HCT116 (cell line): Measurements from ENCODE around the gene VPS26B. TPM values are rescaled to one million over a fixed set of nuclear protein-coding genes. Genes with fewer than 3 reads are reported as not detected.

Source experiments
- ATAC-seq: fragments of 200-7000 bp; cut with Tn5 transposase; 2 replicates; pipeline ENCODE4 v1.9.1; 2020; ENCODE audit warnings: mild to moderate bottlenecking, moderate library complexity
- BruUV-seq: library from RNA; stranded (reverse); fragments of 400-500 nt; replicated peaks from 2 replicates; lab custom pipeline; 2021; lab: Mats Ljungman, UMichigan
- CTCF ChIA-PET: fragments of 300-600 bp; sonication (Branson Sonifier 250); formaldehyde crosslinking; loops from one replicate; lab custom pipeline; 2021; ENCODE audit warnings: antibody characterized with exemption; lab: Charles Lee
- POLR2A ChIA-PET: fragments of 300-600, 350-600 bp; sonication (Branson Sonifier 250); formaldehyde crosslinking; loops from one replicate; lab custom pipeline; 2021; ENCODE audit warnings: antibody characterized with exemption; lab: Charles Lee
- RAD21 ChIA-PET, 2 experiments: fragments of 300-600 bp; sonication (Branson Sonifier 250); formaldehyde crosslinking; loops; one replicate each; lab custom pipeline; 2023; ENCODE audit warnings: low total read pairs in 2 of 2; ENCODE audit not compliant: uncharacterized antibody in 2 of 2, unreplicated experiment in 2 of 2, low non-redundant PET in 1 of 2; lab: Charles Lee
- DNase-seq: peaks from one replicate; pipeline ENCODE4 v3.0.0-alpha.2; 2010; ENCODE audit warnings: low read depth, low spot score
- H2AFZ ChIP-seq: fragments of 200-600 bp; shearing (Covaris generic), sonication (generic); 2 replicates; pipeline ENCODE4 v1.6.1; 2017; ENCODE audit warnings: low read depth, mixed run types, mixed read lengths, antibody characterized with exemption, low read length; ENCODE audit not compliant: poor library complexity, severe bottlenecking
- H3K27ac ChIP-seq: 2 replicates; pipeline ENCODE4 v1.5.1; 2012; ENCODE audit warnings: low read depth, low read length
- H3K27me3 ChIP-seq: fragments of 200-600 bp; sonication (generic); 2 replicates; pipeline ENCODE4 v1.6.1; 2016; ENCODE audit warnings: mixed run types, low read length, mixed read lengths; ENCODE audit not compliant: insufficient read depth
- H3K36me3 ChIP-seq, 2 experiments: fragments of 200-500 bp in 1 of 2; fragments of 200-600 bp in 1 of 2; sonication (Bioruptor generic) in 1 of 2; sonication (generic) in 1 of 2; 2 replicates each; pipeline versions ENCODE4 v1.5.1 to v1.6.1; 2014 to 2016; ENCODE audit warnings: low read length in 2 of 2, inconsistent platforms in 1 of 2, mixed read lengths in 1 of 2, mixed run types in 1 of 2; ENCODE audit not compliant: insufficient read depth in 2 of 2, control insufficient read depth in 1 of 2
- H3K4me1 ChIP-seq, 2 experiments: fragments of 200-600 bp in 1 of 2; sonication (generic) in 1 of 2; 2 replicates each; pipeline versions ENCODE4 v1.5.1 to v1.6.1; 2012 to 2017; ENCODE audit warnings: low read length in 2 of 2, inconsistent platforms in 1 of 2, mild to moderate bottlenecking in 1 of 2, mixed read lengths in 1 of 2, mixed run types in 1 of 2, moderate library complexity in 1 of 2; ENCODE audit not compliant: insufficient read depth in 2 of 2, control insufficient read depth in 1 of 2
- H3K4me2 ChIP-seq: fragments of 200-600 bp; sonication (generic); 2 replicates; pipeline ENCODE4 v1.6.1; 2017; ENCODE audit warnings: mixed run types, low read length, mixed read lengths
- H3K4me3 ChIP-seq, 2 experiments: fragments of 200-600 bp in 1 of 2; sonication (generic) in 1 of 2; replicated peaks in 1 of 2; 2 replicates each; pipeline ENCODE4 v1.5.1; 2011 to 2016; ENCODE audit warnings: low read length in 2 of 2, control low read depth in 1 of 2, low read depth in 1 of 2, mild to moderate bottlenecking in 1 of 2, mixed read lengths in 1 of 2, mixed run types in 1 of 2
- H3K79me2 ChIP-seq: fragments of 200-600 bp; sonication (generic); 2 replicates; pipeline ENCODE4 v1.6.1; 2017; ENCODE audit warnings: mild to moderate bottlenecking, mixed run types, low read length, moderate library complexity, mixed read lengths; ENCODE audit not compliant: insufficient read depth
- H3K9ac ChIP-seq: fragments of 200-600 bp; sonication (generic); 2 replicates; pipeline ENCODE4 v1.6.1; 2016; ENCODE audit warnings: low read length, mixed read lengths
- H3K9me2 ChIP-seq: fragments of 200-600 bp; sonication (generic), shearing (Covaris generic); 2 replicates; pipeline ENCODE4 v1.6.1; 2017; ENCODE audit warnings: mixed run types, mild to moderate bottlenecking, moderate library complexity; ENCODE audit not compliant: insufficient read depth
- H3K9me3 ChIP-seq, 2 experiments: fragments of 200-500 bp in 1 of 2; fragments of 200-600 bp in 1 of 2; sonication (Bioruptor generic) in 1 of 2; sonication (generic) in 1 of 2; 2 replicates each; pipeline ENCODE4 v1.6.1; 2014 to 2017; ENCODE audit warnings: low read length in 2 of 2, mixed read lengths in 2 of 2, inconsistent platforms in 1 of 2, low read depth in 1 of 2, mild to moderate bottlenecking in 1 of 2, mixed run types in 1 of 2, moderate library complexity in 1 of 2; ENCODE audit not compliant: control insufficient read depth in 1 of 2, insufficient read depth in 1 of 2
- H4K20me1 ChIP-seq: fragments of 200-600 bp; sonication (generic), shearing (Covaris generic); 2 replicates; pipeline ENCODE4 v1.6.1; 2017; ENCODE audit warnings: mixed run types, mild to moderate bottlenecking, moderate library complexity; ENCODE audit not compliant: insufficient read depth
- CBX3 ChIP-seq: IDR thresholded peaks from 2 replicates; pipeline ENCODE4 v1.6.1; 2012; ENCODE audit warnings: low read depth
- CTCF ChIP-seq, 3 experiments: fragments of 200-600 bp in 1 of 3; sonication (generic) in 1 of 3; IDR thresholded peaks in 2 of 3; conservative IDR thresholded peaks in 1 of 3; 2 replicates each; pipeline ENCODE4 v1.5.1; 2012 to 2017; ENCODE audit warnings: low read depth in 2 of 3, low read length in 2 of 3, antibody characterized with exemption in 1 of 3, borderline replicate concordance in 1 of 3, control low read depth in 1 of 3, mild to moderate bottlenecking in 1 of 3, mixed read lengths in 1 of 3, mixed run types in 1 of 3, moderate library complexity in 1 of 3; ENCODE audit not compliant: insufficient read depth in 1 of 3
- ELF1 ChIP-seq: IDR thresholded peaks from 2 replicates; pipeline ENCODE4 v1.6.1; 2012; ENCODE audit warnings: low read depth, borderline replicate concordance
- POLR2AphosphoS5 ChIP-seq: IDR thresholded peaks from 2 replicates; pipeline ENCODE4 v1.6.1; 2011; ENCODE audit warnings: mild to moderate bottlenecking, low read depth, low read length, moderate library complexity
- RAD21 ChIP-seq: IDR thresholded peaks from 2 replicates; pipeline ENCODE4 v1.6.1; 2012; ENCODE audit warnings: low read depth, mild to moderate bottlenecking
- SIN3A ChIP-seq: IDR thresholded peaks from 2 replicates; pipeline ENCODE4 v1.6.1; 2012; ENCODE audit warnings: low read depth
- SP1 ChIP-seq: IDR thresholded peaks from 2 replicates; pipeline ENCODE4 v1.6.1; 2012; ENCODE audit warnings: low read depth
- SRF ChIP-seq: IDR thresholded peaks from 2 replicates; pipeline ENCODE4 v1.6.1; 2012; ENCODE audit warnings: low read depth
- ZNF274 ChIP-seq: fragments of 200-500 bp; sonication (Bioruptor generic); IDR thresholded peaks from 2 replicates; pipeline ENCODE4 v1.6.1; 2014; ENCODE audit warnings: mild to moderate bottlenecking, low read depth, low read length, inconsistent platforms
- intact Hi-C: fragments of 100-400 bp; cut with micrococcal nuclease; formaldehyde crosslinking; loops from 2 replicates; pipeline ENCODE4 v1.10.0; 2022
- total RNA-seq: library from RNA; stranded (reverse); gene quantifications from one replicate; pipeline ENCODE4 v1.2.1, GENCODE V29; 2021; ENCODE audit not compliant: unreplicated experiment
- TF ChIP-seq, protein P1 (sequence below): IDR thresholded peaks from 2 replicates; pipeline ENCODE4 v1.6.1; 2012; ENCODE audit warnings: low read depth

The VPS26B gene
- total RNA-seq, 1 experiment from 2014 or later, result 26.6 TPM

DNA sequence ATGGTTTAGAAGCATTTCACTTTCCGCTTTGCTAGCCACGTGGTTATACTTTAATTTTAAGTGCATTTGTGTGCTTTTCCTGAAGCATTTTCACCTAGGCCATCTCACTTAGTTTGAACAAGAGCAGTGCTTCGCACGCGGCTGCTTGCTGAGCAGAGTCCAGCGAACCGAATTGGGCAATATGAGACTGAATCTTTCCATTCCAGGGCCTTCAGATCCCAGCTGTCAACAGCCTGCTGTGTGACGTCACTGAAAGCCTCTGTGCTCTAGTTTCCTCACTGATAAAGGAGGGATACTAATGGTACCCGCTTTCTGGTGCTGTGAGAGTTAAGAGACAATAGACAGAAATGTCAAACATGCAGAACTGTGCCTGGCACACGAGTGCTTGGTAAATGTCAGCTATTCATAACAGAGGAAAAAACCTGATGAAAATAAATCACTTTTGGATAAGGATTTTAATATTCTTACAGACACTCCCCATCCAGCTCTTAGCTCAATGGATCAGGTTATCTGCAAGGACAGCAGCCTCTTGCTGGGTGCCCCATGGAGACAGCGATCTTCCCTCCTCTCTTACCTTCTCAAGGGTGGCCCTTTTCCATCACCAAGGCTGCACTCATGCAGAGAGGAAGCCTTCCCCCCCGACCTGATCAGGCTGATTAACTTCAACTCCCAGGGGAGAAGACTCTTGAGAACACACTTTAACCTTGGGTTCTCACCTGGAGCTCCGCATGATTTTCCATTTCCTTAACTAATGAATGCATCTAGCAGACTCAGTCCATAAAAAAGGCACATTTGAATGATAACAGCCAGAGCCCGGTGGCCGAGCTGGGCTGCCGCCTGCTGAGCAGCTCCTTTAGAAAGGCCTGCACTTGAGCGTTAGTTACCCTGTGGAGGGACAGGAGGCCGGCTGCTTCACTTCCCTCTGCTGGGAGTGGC, 48.2 kb downstream of the VPS26B start:
- no peak overlapping the region for H3K4me2 ChIP-seq
- H3K4me1 ChIP-seq, result no peaks in the 10 kb centered on the region
- H3K4me3 ChIP-seq, result no peak overlapping the region
- H3K27me3 ChIP-seq, result no peaks in the 10 kb centered on the region
- no peaks in the 10 kb centered on the region for H3K36me3 ChIP-seq
- H3K79me2 ChIP-seq, result no peaks in the 10 kb centered on the region
- DNase-seq (no peak), ATAC-seq (no peak)
- no peak overlapping the region for H2AFZ ChIP-seq
- TF ChIP-seq SRF (no peak), CBX3 (no peak)
- no peak overlapping the region for H3K9ac ChIP-seq
- CTCF ChIA-PET, result no interaction called here
- BruUV-seq, result no TSS peak
- RAD21 ChIA-PET, result no interaction called here
- no peaks in the 10 kb centered on the region for H4K20me1 ChIP-seq
- POLR2A ChIA-PET, result no interaction called here
- intact Hi-C loops, result no loop called here
- H3K9me3 ChIP-seq, result no peaks in the 10 kb centered on the region
- H3K9me2 ChIP-seq, result no peaks in the 10 kb centered on the region
- H3K27ac ChIP-seq, result no peak overlapping the region

DNA sequence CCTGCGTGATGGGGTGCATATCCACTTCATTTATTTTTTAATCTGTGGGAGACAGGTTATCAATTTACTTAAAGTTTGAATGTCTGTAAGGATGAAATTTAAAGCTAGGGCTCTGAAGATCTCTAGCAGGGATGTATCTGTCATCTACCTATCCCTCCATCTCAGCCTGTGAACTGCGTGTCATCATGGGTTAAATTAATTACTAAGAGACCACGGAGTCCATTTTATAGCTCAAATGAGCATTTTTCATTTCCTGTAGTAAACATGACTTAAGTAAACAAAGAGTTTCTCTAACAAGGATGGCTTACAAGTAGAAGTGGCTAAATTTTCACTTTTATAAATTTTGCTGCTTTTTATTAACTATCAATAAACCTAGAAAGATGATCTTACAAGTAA, 48.8 kb downstream of the VPS26B start:
- no peak overlapping the region for H2AFZ ChIP-seq
- H4K20me1 ChIP-seq, result no peaks in the 10 kb centered on the region
- H3K9ac ChIP-seq, result no peak overlapping the region
- CTCF ChIA-PET, result no interaction called here
- POLR2A ChIA-PET, result no interaction called here
- no peak for ATAC-seq
- H3K9me2 ChIP-seq, result no peaks in the 10 kb centered on the region
- BruUV-seq, result no TSS peak
- H3K36me3 ChIP-seq, result no peaks in the 10 kb centered on the region
- no peaks in the 10 kb centered on the region for H3K79me2 ChIP-seq
- no peak overlapping the region for H3K27ac ChIP-seq
- H3K4me2 ChIP-seq, result no peak overlapping the region
- TF ChIP-seq SP1, result no peak
- no peak for TF ChIP-seq POLR2AphosphoS5
- TF ChIP-seq ELF1, result no peak
- no peak for TF ChIP-seq SRF
- TF ChIP-seq, protein P1, sequence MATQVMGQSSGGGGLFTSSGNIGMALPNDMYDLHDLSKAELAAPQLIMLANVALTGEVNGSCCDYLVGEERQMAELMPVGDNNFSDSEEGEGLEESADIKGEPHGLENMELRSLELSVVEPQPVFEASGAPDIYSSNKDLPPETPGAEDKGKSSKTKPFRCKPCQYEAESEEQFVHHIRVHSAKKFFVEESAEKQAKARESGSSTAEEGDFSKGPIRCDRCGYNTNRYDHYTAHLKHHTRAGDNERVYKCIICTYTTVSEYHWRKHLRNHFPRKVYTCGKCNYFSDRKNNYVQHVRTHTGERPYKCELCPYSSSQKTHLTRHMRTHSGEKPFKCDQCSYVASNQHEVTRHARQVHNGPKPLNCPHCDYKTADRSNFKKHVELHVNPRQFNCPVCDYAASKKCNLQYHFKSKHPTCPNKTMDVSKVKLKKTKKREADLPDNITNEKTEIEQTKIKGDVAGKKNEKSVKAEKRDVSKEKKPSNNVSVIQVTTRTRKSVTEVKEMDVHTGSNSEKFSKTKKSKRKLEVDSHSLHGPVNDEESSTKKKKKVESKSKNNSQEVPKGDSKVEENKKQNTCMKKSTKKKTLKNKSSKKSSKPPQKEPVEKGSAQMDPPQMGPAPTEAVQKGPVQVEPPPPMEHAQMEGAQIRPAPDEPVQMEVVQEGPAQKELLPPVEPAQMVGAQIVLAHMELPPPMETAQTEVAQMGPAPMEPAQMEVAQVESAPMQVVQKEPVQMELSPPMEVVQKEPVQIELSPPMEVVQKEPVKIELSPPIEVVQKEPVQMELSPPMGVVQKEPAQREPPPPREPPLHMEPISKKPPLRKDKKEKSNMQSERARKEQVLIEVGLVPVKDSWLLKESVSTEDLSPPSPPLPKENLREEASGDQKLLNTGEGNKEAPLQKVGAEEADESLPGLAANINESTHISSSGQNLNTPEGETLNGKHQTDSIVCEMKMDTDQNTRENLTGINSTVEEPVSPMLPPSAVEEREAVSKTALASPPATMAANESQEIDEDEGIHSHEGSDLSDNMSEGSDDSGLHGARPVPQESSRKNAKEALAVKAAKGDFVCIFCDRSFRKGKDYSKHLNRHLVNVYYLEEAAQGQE, result no peak
- TF ChIP-seq ZNF274, result no peak
- no peak for TF ChIP-seq CTCF (IDR thresholded peaks at IDR 0.05 in 2 of 3, conservative IDR thresholded peaks at IDR 0.05 in 1 of 3; ENCODE audit: borderline replicate concordance in 1 of 3, insufficient read depth in 1 of 3, low read depth in 2 of 3, low read length in 2 of 3)
- TF ChIP-seq RAD21, result no peak
- no peak for TF ChIP-seq SIN3A
- TF ChIP-seq, all 23 proteins: peak for 0
- H3K4me3 ChIP-seq, result no peak overlapping the region
- RAD21 ChIA-PET, result no interaction called here
- no peak for DNase-seq
- intact Hi-C loops, result no loop called here
- H3K27me3 ChIP-seq, result no peaks in the 10 kb centered on the region
- H3K4me1 ChIP-seq, result no peaks in the 10 kb centered on the region
- no peaks in the 10 kb centered on the region for H3K9me3 ChIP-seq
